Endothelial cell of umbilical vein (primary cell): Measurements from ENCODE around the gene DOP1B. TPM values are rescaled to one million over a fixed set of nuclear protein-coding genes. Genes with fewer than 3 reads are reported as not detected.
A peak's percentile ranks its signal among the peaks of the same experiment; 100 is the strongest.

Source experiments
- BruUV-seq: library from RNA; stranded (reverse); fragments of 400-500 nt; replicated peaks from 2 replicates; lab custom pipeline; 2021; lab: Mats Ljungman, UMichigan
- CTCF ChIA-PET: fragments of 300-600, 350-600 bp; sonication (Branson Sonifier 250); formaldehyde crosslinking; loops from one replicate; lab custom pipeline; 2021; ENCODE audit warnings: antibody characterized with exemption, inconsistent platforms; lab: Charles Lee
- POLR2A ChIA-PET: fragments of 300-600, 350-600 bp; sonication (Branson Sonifier 250); formaldehyde crosslinking; loops from one replicate; lab custom pipeline; 2021; ENCODE audit warnings: antibody characterized with exemption, inconsistent platforms; lab: Charles Lee
- DNase-seq: peaks from one replicate; pipeline ENCODE4 v3.0.0-alpha.2; 2011; ENCODE audit warnings: low read depth, low spot score
- FAIRE-seq: peaks from 2 replicates; lab custom pipeline; 2011; peaks lifted over from hg19 to GRCh38; lab: Jason Lieb, UNC
- H2AFZ ChIP-seq: 2 replicates; pipeline ENCODE4 v1.6.0; 2012; ENCODE audit warnings: low read depth, low read length, control low read depth, inconsistent platforms
- H3K27ac ChIP-seq: 2 replicates; pipeline ENCODE4 v1.5.1; 2011; ENCODE audit warnings: low read depth, mild to moderate bottlenecking, control low read depth, low read length, moderate library complexity; ENCODE audit not compliant: insufficient read depth
- H3K27me3 ChIP-seq, 2 experiments: 2 replicates each; pipeline versions ENCODE4 v1.6.0 to v1.6.1; 2011; ENCODE audit warnings: low read length in 2 of 2, mixed read lengths in 1 of 2; ENCODE audit not compliant: control insufficient read depth in 2 of 2, insufficient read depth in 2 of 2
- H3K36me3 ChIP-seq, 2 experiments: 2 replicates in 1 of 2; 3 replicates in 1 of 2; pipeline ENCODE4 v1.5.1; 2011; ENCODE audit warnings: low read length in 2 of 2, mild to moderate bottlenecking in 1 of 2, moderate library complexity in 1 of 2; ENCODE audit not compliant: control insufficient read depth in 2 of 2, insufficient read depth in 2 of 2; ENCODE audit errors: extremely low read depth in 1 of 2
- H3K4me1 ChIP-seq: 3 replicates; pipeline ENCODE4 v1.5.1; 2011; ENCODE audit warnings: mild to moderate bottlenecking, low read length; ENCODE audit not compliant: control insufficient read depth, insufficient read depth; ENCODE audit errors: extremely low read depth
- H3K4me2 ChIP-seq: 2 replicates; pipeline ENCODE4 v1.6.1; 2011; ENCODE audit warnings: low read length, control low read depth, mixed read lengths; ENCODE audit not compliant: insufficient read depth
- H3K4me3 ChIP-seq, 3 experiments: fragments of 200-600 bp in 1 of 3; sonication (generic), shearing (Covaris generic) in 1 of 3; replicated peaks in 1 of 3; 2 replicates each; pipeline ENCODE4 v1.5.1; 2011 to 2016; ENCODE audit warnings: control low read depth in 3 of 3, low read length in 3 of 3, mild to moderate bottlenecking in 2 of 3, inconsistent platforms in 1 of 3, low read depth in 1 of 3, moderate library complexity in 1 of 3; ENCODE audit not compliant: insufficient read depth in 1 of 3
- H3K79me2 ChIP-seq: 2 replicates; pipeline ENCODE4 v1.6.0; 2012; ENCODE audit warnings: low read length, inconsistent platforms; ENCODE audit not compliant: control insufficient read depth, insufficient read depth
- H3K9ac ChIP-seq: replicated peaks from 2 replicates; pipeline ENCODE3; 2011; ENCODE audit warnings: low read length, control low read depth; ENCODE audit not compliant: insufficient read depth; ENCODE audit errors: extremely low read depth
- H3K9me1 ChIP-seq: replicated peaks from 3 replicates; pipeline ENCODE4 v1.6.0; 2011; ENCODE audit warnings: mild to moderate bottlenecking, low read length; ENCODE audit not compliant: control insufficient read depth, insufficient read depth; ENCODE audit errors: extremely low read depth
- H3K9me3 ChIP-seq: replicated peaks from 2 replicates; pipeline ENCODE4 v1.5.1; 2012; ENCODE audit warnings: low read length, inconsistent platforms; ENCODE audit not compliant: control insufficient read depth, insufficient read depth
- H4K20me1 ChIP-seq: replicated peaks from 2 replicates; pipeline ENCODE3; 2011; ENCODE audit warnings: mild to moderate bottlenecking, low read length; ENCODE audit not compliant: control insufficient read depth, insufficient read depth; ENCODE audit errors: extremely low read depth
- CTCF ChIP-seq, 2 donors: IDR thresholded peaks; 1 replicate in 1 of 2; 2 replicates in 1 of 2; pipeline ENCODE4 v1.5.1; 2011; ENCODE audit warnings: low read length in 2 of 2, mild to moderate bottlenecking in 2 of 2, moderate library complexity in 2 of 2, control low read depth in 1 of 2, inconsistent platforms in 1 of 2, low read depth in 1 of 2; ENCODE audit not compliant: insufficient read depth in 1 of 2; ENCODE audit errors: extremely low read depth in 1 of 2
- EZH2 ChIP-seq: IDR thresholded peaks from 2 replicates; pipeline ENCODE4 v1.6.1; 2012; ENCODE audit warnings: borderline replicate concordance, low read depth, mild to moderate bottlenecking, moderate library complexity, low read length, inconsistent platforms; ENCODE audit not compliant: severe bottlenecking
- FOS ChIP-seq: IDR thresholded peaks from 2 replicates; pipeline ENCODE4 v1.6.1; 2011; ENCODE audit warnings: mild to moderate bottlenecking, low read length, moderate library complexity, borderline replicate concordance; ENCODE audit not compliant: insufficient read depth
- GATA2 ChIP-seq: IDR thresholded peaks from 2 replicates; pipeline ENCODE4 v1.7.0; 2011; ENCODE audit warnings: low read depth, mild to moderate bottlenecking, moderate library complexity, mixed read lengths, low read length; ENCODE audit not compliant: insufficient read length, insufficient read depth
- JUN ChIP-seq: IDR thresholded peaks from 2 replicates; pipeline ENCODE4 v1.6.1; 2011; ENCODE audit warnings: borderline replicate concordance, low read depth; ENCODE audit not compliant: insufficient read length, insufficient read depth
- MAX ChIP-seq: IDR thresholded peaks from 2 replicates; pipeline ENCODE4 v1.6.1; 2011; ENCODE audit not compliant: insufficient read depth, insufficient read length
- MYC ChIP-seq: IDR thresholded peaks from one replicate; pipeline ENCODE4 v1.6.1; 2011; ENCODE audit warnings: mild to moderate bottlenecking, low read depth, low read length
- POLR2A ChIP-seq: IDR thresholded peaks from 2 replicates; pipeline ENCODE4 v1.6.1; 2012; ENCODE audit warnings: low read depth, mild to moderate bottlenecking, control low read depth, low read length
- POLR2AphosphoS5 ChIP-seq: IDR thresholded peaks from 2 replicates; pipeline ENCODE4 v1.6.1; 2012; ENCODE audit warnings: low read depth, mild to moderate bottlenecking, control low read depth, low read length, moderate library complexity; ENCODE audit not compliant: insufficient read depth
- dilution Hi-C: fragments of 300-500 bp; cut with MboI; formaldehyde crosslinking; loops from one replicate; pipeline ENCODE4 v1.15.0; 2019; ENCODE audit warnings: low sequenced_read_pairs; ENCODE audit not compliant: extremely low pct_ligation_motif_present
- intact Hi-C: fragments of 100-400 bp; cut with micrococcal nuclease; formaldehyde crosslinking; loops from one replicate; pipeline ENCODE4 v1.10.0; 2022
- polyA plus RNA-seq, 4 experiments: library from polyadenylated mRNA; depleted of rRNA in 3 of 4; stranded (reverse) in 3 of 4; unstranded in 1 of 4; fragments of >200 nt; gene quantifications; 2 replicates each; pipeline versions ENCODE4 v1.2.1 to v1.2.3, GENCODE V29; 2011 to 2012; ENCODE audit warnings: missing spikeins in 1 of 4
- total RNA-seq: library from RNA; stranded (reverse); gene quantifications from 2 replicates; pipeline ENCODE4 v1.2.3, GENCODE V29; 2021

Gene DOP1B
- total and polyA plus RNA-seq, 2 donors (not counting 3 experiments of a cell fraction or from before 2014, with no cell fraction given) = 3.7 to 9.9 TPM

DNA sequence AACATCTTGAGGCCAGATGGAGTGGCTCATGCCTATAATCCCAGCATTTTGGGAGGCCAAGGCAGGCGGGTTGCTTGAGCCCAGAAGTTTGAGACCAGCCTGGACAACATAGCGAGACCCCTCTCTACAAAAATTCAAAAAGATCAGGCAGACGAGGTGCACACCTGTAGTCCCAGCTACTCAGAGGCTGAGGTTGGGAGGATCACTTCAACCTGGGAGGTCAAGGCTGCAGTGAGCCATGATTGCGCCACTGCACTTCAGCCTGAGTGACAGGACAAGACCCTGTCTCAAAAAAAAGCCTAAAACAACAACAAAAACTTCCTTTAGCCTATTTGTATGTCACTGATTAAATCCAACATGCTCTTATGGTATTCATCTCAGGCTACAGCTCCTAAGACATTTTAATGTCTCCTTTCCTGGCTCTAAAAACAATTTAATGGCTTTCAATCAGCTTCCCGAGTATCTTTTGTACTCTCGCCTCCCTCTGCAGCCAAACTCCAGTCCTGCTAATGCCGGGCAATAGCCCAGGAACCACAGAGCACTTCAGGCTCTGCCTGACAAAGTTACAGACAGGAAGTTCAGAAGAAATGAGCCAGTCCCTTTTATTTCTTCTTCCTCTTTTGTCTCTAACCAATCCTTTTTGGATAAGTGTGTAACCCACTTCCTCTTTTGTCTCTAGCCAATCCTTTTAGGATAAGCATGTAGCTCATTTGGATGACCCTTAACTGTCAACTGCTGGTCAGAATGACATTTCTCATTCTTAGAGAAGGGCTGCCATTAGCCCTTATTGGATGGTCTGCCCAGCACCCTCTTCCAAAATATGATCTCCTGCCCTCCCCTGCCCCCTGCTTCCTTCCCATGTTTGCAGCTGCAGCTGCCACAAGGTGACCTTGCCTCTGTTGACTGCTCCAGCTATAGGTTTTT lies 6.6 kb upstream of the DOP1B start:
- Histone ChIP-seq H3K79me2 (no peaks in the 10 kb centered on the region), H3K4me3 (no peak overlapping the region), H3K27ac (no peak overlapping the region), H3K9ac (no peak overlapping the region), H3K4me2 (no peak overlapping the region), H4K20me1 (no peaks in the 10 kb centered on the region), H3K36me3 (no peaks in the 10 kb centered on the region), H3K4me1 (peaks cover 11% of the 10 kb centered on the region), H3K9me3 (no peaks in the 10 kb centered on the region), H3K9me1 (no peaks in the 10 kb centered on the region), H3K27me3 (peaks cover 0 to under 1% of the 10 kb centered on the region in 2 experiments), H2AFZ (peak overlapping the region; percentile 93)
- intact Hi-C loops (loop anchor here (5.0 kb wide), 1 partner anchor 112 kb away; no protein-coding TSS in a partner anchor), dilution Hi-C loops (no loop called here)
- FAIRE-seq (peak; percentile 77), DNase-seq (peak; percentile 40)
- TF ChIP-seq POLR2A (no peak), MAX (no peak), JUN (no peak), EZH2 (no peak), FOS (no peak), GATA2 (no peak), POLR2AphosphoS5 (no peak), CTCF (IDR thresholded peaks at IDR 0.05; ENCODE audit: extremely low read depth in 1 of 2, insufficient read depth in 1 of 2, low read depth in 1 of 2, low read length in 2 of 2) (no peak), MYC (no peak)
- POLR2A ChIA-PET = no interaction called here
- BruUV-seq = no TSS peak
- CTCF ChIA-PET = interaction anchor here (0.7 to 3.0 kb wide), 3 partner anchors 14 to 170 kb away, joined by 3 to 11 read pairs (median 6); partner anchors contain the start of gene MORC3
